HG02588 (cell line): ENCODE results near the gene PXN.
"Not testable (repeated sequence)": the region's sequence is repeated elsewhere in the genome, so short reads cannot be mapped to it uniquely, and the experiment has no call there.

Source experiments
- ATAC-seq: cut with Tn5 transposase; IDR thresholded peaks from one replicate; pipeline ENCODE4 v1.9.1; 2021; ENCODE audit warnings: mild to moderate bottlenecking, moderate library complexity; ENCODE audit not compliant: unreplicated experiment

Gene PXN

GRCh38 chr12:120242275-120242799 lies 23.2 kb downstream of the PXN start:
- ATAC-seq: no peak

- ATAC-seq: no peak
These were observed 23.8 kb downstream of the PXN start for GRCh38 chr12:120241561-120242274.

GRCh38 chr12:120240495-120240833 lies 25.1 kb downstream of the PXN start:
- no peak for ATAC-seq

GRCh38 chr12:120239776-120240494 lies 25.6 kb downstream of the PXN start:
- no peak for ATAC-seq

- ATAC-seq: no peak
These were observed 26.6 kb downstream of the PXN start for GRCh38 chr12:120238839-120239445.

GRCh38 chr12:120238217-120238616 lies 27.3 kb downstream of the PXN start:
- no peak for ATAC-seq

- ATAC-seq: no peak
These were observed 28.0 kb downstream of the PXN start for GRCh38 chr12:120237360-120238171.

GRCh38 chr12:120236809-120237208 lies 28.7 kb downstream of the PXN start:
- ATAC-seq: not testable (repeated sequence)

GRCh38 chr12:120235369-120236323 lies 29.9 kb downstream of the PXN start:
- ATAC-seq: no peak

- no peak for ATAC-seq
These were observed 30.7 kb downstream of the PXN start for GRCh38 chr12:120234643-120235368.

GRCh38 chr12:120231316-120232011 lies 34.1 kb downstream of the PXN start:
- ATAC-seq: no peak

GRCh38 chr12:120230974-120231315 lies 34.6 kb downstream of the PXN start:
- ATAC-seq: no peak

- ATAC-seq: no peak
These were observed 35.1 kb downstream of the PXN start for GRCh38 chr12:120230326-120230973.

- no peak for ATAC-seq
These were observed 35.8 kb downstream of the PXN start for GRCh38 chr12:120229487-120230325.

GRCh38 chr12:120229071-120229486 lies 36.5 kb downstream of the PXN start:
- ATAC-seq: no peak

GRCh38 chr12:120228291-120229070 lies 37.0 kb downstream of the PXN start:
- peak; percentile 72 for ATAC-seq

GRCh38 chr12:120228041-120228290 lies 37.6 kb downstream of the PXN start:
- no peak for ATAC-seq
